GM23338 (cell line): ENCODE data around the gene GAA. TPM values are rescaled to one million over a fixed set of nuclear protein-coding genes. Genes with fewer than 3 reads are reported as not detected.

Experiments
- ATAC-seq: fragments of 200-7000 bp; cut with Tn5 transposase; 3 replicates; pipeline ENCODE4 v1.9.1; 2020
- DNase-seq: peaks from one replicate; pipeline ENCODE4 v3.0.0-alpha.2; 2015; ENCODE audit warnings: low spot score
- H2AFZ ChIP-seq: fragments of 200-600 bp; sonication (generic); 2 replicates; pipeline ENCODE4 v1.8.0; 2016; ENCODE audit warnings: antibody characterized with exemption, mild to moderate bottlenecking, moderate library complexity
- H3F3A ChIP-seq: fragments of 200-600 bp; sonication (generic); replicated peaks from 2 replicates; pipeline ENCODE4 v1.8.0; 2017; ENCODE audit warnings: antibody characterized with exemption, mixed run types, low read depth
- H3K27ac ChIP-seq: fragments of 200-600 bp; sonication (generic); 2 replicates; pipeline ENCODE4 v1.6.1; 2016; ENCODE audit warnings: low read depth
- H3K27me3 ChIP-seq: fragments of 200-600 bp; sonication (generic); 2 replicates; pipeline ENCODE4 v1.8.0; 2016; ENCODE audit warnings: mild to moderate bottlenecking, mixed run types, moderate library complexity; ENCODE audit not compliant: insufficient read depth
- H3K36me3 ChIP-seq: fragments of 200-600 bp; sonication (generic); 2 replicates; pipeline ENCODE4 v1.8.0; 2016; ENCODE audit warnings: mild to moderate bottlenecking; ENCODE audit not compliant: insufficient read depth
- H3K4me1 ChIP-seq: fragments of 200-600 bp; sonication (generic); 2 replicates; pipeline ENCODE4 v1.8.0; 2016; ENCODE audit warnings: mild to moderate bottlenecking, moderate library complexity; ENCODE audit not compliant: insufficient read depth
- H3K4me2 ChIP-seq: fragments of 200-600 bp; sonication (generic); 2 replicates; pipeline ENCODE4 v1.7.1; 2017; ENCODE audit warnings: mixed run types
- H3K4me3 ChIP-seq: fragments of 200-600 bp; sonication (generic); 2 replicates; pipeline ENCODE4 v1.6.1; 2016; ENCODE audit warnings: mixed run types
- H3K79me2 ChIP-seq: fragments of 200-600 bp; sonication (generic); replicated peaks from 2 replicates; pipeline ENCODE4 v1.8.0; 2017; ENCODE audit warnings: mild to moderate bottlenecking; ENCODE audit not compliant: insufficient read depth
- H3K9me2 ChIP-seq: fragments of 200-600 bp; sonication (generic); 2 replicates; pipeline ENCODE4 v1.8.0; 2017; ENCODE audit not compliant: insufficient read depth
- H4K20me1 ChIP-seq: fragments of 200-600 bp; sonication (generic); replicated peaks from 2 replicates; pipeline ENCODE4 v1.8.0; 2017; ENCODE audit warnings: mild to moderate bottlenecking; ENCODE audit not compliant: insufficient read depth
- H3K27ac Mint-ChIP-seq: 2 replicates; pipeline ENCODE4 v1.8.0; 2020; ENCODE audit warnings: inconsistent platforms, mild to moderate bottlenecking, moderate library complexity, mixed read lengths
- H3K27me3 Mint-ChIP-seq: 3 replicates; pipeline ENCODE4 v1.8.0; 2022; ENCODE audit warnings: low read depth, mild to moderate bottlenecking, moderate library complexity, mixed read lengths, inconsistent platforms; ENCODE audit not compliant: insufficient read depth, poor library complexity
- H3K36me3 Mint-ChIP-seq: 3 replicates; pipeline ENCODE4 v1.8.0; 2021; ENCODE audit warnings: low read depth, mild to moderate bottlenecking, inconsistent platforms, moderate library complexity, mixed read lengths
- H3K4me1 Mint-ChIP-seq: 3 replicates; pipeline ENCODE4 v1.8.0; 2020; ENCODE audit warnings: mild to moderate bottlenecking, inconsistent platforms, mixed read lengths
- H3K4me3 Mint-ChIP-seq: 3 replicates; pipeline ENCODE4 v1.8.0; 2021; ENCODE audit warnings: moderate library complexity, mild to moderate bottlenecking, inconsistent platforms, mixed read lengths
- H3K9me3 Mint-ChIP-seq: 3 replicates; pipeline ENCODE4 v1.8.0; 2020; ENCODE audit warnings: moderate library complexity, mild to moderate bottlenecking, inconsistent platforms, mixed read lengths
- ETS1 ChIP-seq: IDR thresholded peaks from 2 replicates; pipeline ENCODE4 v1.6.1; 2016; ENCODE audit warnings: antibody characterized with exemption
- NANOG ChIP-seq: IDR thresholded peaks from 2 replicates; pipeline ENCODE4 v1.6.1; 2016; ENCODE audit warnings: antibody characterized with exemption, borderline replicate concordance
- POLR2AphosphoS5 ChIP-seq: IDR thresholded peaks from 2 replicates; pipeline ENCODE4 v1.6.1; 2016; ENCODE audit warnings: antibody characterized with exemption, low read depth
- STAT1 ChIP-seq: IDR thresholded peaks from one replicate; pipeline ENCODE4 v1.6.1; 2016; ENCODE audit warnings: antibody characterized with exemption; ENCODE audit not compliant: unreplicated experiment
- ZNF114 ChIP-seq: fragments of 250-450 bp; sonication (Bioruptor Pico); IDR thresholded peaks from 2 replicates; pipeline ENCODE4 v1.5.0; 2020; ENCODE audit warnings: mild to moderate bottlenecking, moderate library complexity
- ZNF331 ChIP-seq: fragments of 250-450 bp; sonication (Bioruptor Pico); IDR thresholded peaks from 2 replicates; pipeline ENCODE4 v1.5.0; 2020; ENCODE audit warnings: low read depth, mild to moderate bottlenecking, moderate library complexity
- polyA plus RNA-seq: library from polyadenylated mRNA; unstranded; fragments of >200 nt; fragmentation: Nextera tagmentation; extraction: Ambion mirVana; gene quantifications from 2 replicates; pipeline ENCODE4 v1.2.1, GENCODE V29; 2016
- total RNA-seq: library from RNA; depleted of rRNA; stranded (reverse); fragments of >200 nt; shearing (Covaris generic); gene quantifications from 2 replicates; pipeline ENCODE4 v1.2.3, GENCODE V29; 2014
- TF ChIP-seq, protein P1 (sequence below): fragments of 250-450 bp; sonication (Bioruptor Pico); IDR thresholded peaks from 2 replicates; pipeline ENCODE4 v1.5.0; 2020; ENCODE audit warnings: mild to moderate bottlenecking, moderate library complexity

The GAA gene
- total and polyA plus RNA-seq, 2 experiments from 2014 or later: 72.5 to 98.1 TPM

DNA sequence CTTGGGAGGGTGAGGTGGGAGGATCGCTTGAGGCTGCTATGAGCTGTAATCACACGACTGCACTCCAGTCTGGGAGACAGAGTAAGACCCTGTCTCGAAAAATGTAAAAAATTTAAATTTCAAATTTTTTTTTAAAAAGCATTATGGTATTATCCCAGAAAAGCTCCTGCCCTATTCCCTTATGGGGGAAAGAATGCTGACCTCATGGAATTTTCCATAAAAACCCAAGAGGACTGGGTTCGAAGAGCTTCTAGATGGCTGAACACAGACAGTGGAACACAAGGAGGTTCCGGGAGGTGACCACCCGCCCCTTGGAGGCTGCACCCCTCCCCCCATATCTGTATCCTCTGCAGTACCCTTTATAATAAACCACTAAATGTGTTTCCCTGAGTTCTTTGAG is 41.5 kb downstream of the GAA start (continued):
- TF ChIP-seq, protein P1, sequence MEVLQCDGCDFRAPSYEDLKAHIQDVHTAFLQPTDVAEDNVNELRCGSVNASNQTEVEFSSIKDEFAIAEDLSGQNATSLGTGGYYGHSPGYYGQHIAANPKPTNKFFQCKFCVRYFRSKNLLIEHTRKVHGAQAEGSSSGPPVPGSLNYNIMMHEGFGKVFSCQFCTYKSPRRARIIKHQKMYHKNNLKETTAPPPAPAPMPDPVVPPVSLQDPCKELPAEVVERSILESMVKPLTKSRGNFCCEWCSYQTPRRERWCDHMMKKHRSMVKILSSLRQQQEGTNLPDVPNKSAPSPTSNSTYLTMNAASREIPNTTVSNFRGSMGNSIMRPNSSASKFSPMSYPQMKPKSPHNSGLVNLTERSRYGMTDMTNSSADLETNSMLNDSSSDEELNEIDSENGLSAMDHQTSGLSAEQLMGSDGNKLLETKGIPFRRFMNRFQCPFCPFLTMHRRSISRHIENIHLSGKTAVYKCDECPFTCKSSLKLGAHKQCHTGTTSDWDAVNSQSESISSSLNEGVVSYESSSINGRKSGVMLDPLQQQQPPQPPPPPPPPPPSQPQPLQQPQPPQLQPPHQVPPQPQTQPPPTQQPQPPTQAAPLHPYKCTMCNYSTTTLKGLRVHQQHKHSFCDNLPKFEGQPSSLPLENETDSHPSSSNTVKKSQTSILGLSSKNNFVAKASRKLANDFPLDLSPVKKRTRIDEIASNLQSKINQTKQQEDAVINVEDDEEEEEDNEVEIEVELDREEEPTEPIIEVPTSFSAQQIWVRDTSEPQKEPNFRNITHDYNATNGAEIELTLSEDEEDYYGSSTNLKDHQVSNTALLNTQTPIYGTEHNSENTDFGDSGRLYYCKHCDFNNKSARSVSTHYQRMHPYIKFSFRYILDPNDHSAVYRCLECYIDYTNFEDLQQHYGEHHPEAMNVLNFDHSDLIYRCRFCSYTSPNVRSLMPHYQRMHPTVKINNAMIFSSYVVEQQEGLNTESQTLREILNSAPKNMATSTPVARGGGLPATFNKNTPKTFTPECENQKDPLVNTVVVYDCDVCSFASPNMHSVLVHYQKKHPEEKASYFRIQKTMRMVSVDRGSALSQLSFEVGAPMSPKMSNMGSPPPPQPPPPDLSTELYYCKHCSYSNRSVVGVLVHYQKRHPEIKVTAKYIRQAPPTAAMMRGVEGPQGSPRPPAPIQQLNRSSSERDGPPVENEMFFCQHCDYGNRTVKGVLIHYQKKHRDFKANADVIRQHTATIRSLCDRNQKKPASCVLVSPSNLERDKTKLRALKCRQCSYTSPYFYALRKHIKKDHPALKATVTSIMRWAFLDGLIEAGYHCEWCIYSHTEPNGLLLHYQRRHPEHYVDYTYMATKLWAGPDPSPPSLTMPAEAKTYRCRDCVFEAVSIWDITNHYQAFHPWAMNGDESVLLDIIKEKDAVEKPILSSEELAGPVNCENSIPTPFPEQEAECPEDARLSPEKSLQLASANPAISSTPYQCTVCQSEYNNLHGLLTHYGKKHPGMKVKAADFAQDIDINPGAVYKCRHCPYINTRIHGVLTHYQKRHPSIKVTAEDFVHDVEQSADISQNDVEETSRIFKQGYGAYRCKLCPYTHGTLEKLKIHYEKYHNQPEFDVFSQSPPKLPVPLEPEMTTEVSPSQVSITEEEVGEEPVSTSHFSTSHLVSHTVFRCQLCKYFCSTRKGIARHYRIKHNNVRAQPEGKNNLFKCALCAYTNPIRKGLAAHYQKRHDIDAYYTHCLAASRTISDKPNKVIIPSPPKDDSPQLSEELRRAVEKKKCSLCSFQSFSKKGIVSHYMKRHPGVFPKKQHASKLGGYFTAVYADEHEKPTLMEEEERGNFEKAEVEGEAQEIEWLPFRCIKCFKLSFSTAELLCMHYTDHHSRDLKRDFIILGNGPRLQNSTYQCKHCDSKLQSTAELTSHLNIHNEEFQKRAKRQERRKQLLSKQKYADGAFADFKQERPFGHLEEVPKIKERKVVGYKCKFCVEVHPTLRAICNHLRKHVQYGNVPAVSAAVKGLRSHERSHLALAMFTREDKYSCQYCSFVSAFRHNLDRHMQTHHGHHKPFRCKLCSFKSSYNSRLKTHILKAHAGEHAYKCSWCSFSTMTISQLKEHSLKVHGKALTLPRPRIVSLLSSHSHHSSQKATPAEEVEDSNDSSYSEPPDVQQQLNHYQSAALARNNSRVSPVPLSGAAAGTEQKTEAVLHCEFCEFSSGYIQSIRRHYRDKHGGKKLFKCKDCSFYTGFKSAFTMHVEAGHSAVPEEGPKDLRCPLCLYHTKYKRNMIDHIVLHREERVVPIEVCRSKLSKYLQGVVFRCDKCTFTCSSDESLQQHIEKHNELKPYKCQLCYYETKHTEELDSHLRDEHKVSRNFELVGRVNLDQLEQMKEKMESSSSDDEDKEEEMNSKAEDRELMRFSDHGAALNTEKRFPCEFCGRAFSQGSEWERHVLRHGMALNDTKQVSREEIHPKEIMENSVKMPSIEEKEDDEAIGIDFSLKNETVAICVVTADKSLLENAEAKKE: no peak
- TF ChIP-seq NANOG: no peak

DNA sequence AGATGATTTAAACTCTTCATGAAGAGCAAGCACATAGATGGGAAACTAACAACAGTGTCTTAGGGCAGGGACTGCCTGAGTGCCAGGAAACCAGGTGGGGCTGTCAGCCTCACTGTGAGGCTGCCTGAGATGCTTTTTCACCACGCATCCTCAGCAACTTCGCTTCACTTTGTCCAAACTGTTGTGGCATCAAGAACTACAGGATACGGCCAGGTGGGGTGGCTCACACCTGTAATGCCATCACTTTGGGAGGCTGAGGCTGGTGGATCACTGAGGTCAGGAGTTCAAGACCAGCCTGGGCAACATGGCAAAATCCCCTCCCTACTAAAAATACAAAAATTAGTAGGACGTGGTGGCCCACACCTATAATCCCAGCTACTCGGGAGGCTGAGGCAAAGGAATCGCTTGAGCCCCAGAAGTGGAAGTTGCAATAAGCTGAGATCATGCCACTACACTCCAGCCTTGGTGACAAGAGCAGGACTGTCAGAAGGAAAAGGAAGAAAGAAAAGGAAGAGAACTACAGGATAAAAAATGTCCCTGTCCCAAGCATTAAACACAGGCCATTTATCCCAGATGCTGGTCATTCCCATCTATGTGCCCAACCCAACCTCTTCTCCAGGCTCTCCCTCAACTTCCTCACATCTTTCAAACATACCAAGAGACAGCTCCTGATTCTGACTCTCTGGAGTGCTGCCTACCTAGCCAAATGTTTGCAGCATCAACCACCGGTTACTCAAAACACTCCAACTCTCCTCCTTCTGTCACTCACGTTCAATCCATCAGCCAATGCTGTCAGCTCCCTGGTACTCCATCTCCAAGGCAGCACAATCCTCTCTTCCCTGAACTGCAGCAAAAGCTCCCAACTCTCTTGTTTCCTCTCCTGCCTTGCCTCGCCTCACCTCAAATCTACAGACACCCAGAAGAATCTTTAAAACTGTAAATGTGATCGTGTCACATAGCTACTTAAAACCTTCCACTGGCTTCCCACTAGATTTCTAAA is 44.0 kb downstream of the GAA start:
- Histone ChIP-seq H3K36me3 (peaks cover 47% of the 10 kb centered on the region), H3K9me2 (no peaks in the 10 kb centered on the region), H3K27me3 (no peaks in the 10 kb centered on the region), H3K4me2 (peak overlapping the region; percentile 97), H3K4me1 (peaks cover 16% of the 10 kb centered on the region), H3K4me3 (peak overlapping the region; percentile 98), H3K79me2 (peaks cover 76% of the 10 kb centered on the region), H4K20me1 (peaks cover 54% of the 10 kb centered on the region), H2AFZ (no peak overlapping the region), H3F3A (0 out of 2 replicates have a peak, but pooled peaks cover 18% of the 10 kb centered on the region), H3K27ac (no peak overlapping the region)
- H3K36me3 Mint-ChIP-seq: peaks cover 54% of the 10 kb centered on the region
- DNase-seq: no peak
- 0 out of 2 replicates have a peak overlapping the region, but pooled peaks have one; percentile 3 for H3K27ac Mint-ChIP-seq
- peaks cover 17% of the 10 kb centered on the region for H3K4me1 Mint-ChIP-seq
- ATAC-seq: no peak
- H3K9me3 Mint-ChIP-seq: no peaks in the 10 kb centered on the region
- H3K4me3 Mint-ChIP-seq: peak overlapping the region; percentile 87
- H3K27me3 Mint-ChIP-seq: peaks cover 14% of the 10 kb centered on the region
- TF ChIP-seq ETS1 (no peak), ZNF114 (CRISPR knock-in tag) (no peak), POLR2AphosphoS5 (no peak), ZNF331 (no peak), STAT1 (no peak)
- TF ChIP-seq, protein P1: no peak
